Measurements from ENCODE around the gene PTPA. TPM values are rescaled to one million over a fixed set of nuclear protein-coding genes. Genes with fewer than 3 reads are reported as not detected.

PTPA gene
- total and polyA plus RNA-seq, 9 of the 15 experiments (the other 6 are each of a cell fraction or from before 2014, with no cell fraction given) = 1.7 to 121 (median 72.6) TPM

DNA sequence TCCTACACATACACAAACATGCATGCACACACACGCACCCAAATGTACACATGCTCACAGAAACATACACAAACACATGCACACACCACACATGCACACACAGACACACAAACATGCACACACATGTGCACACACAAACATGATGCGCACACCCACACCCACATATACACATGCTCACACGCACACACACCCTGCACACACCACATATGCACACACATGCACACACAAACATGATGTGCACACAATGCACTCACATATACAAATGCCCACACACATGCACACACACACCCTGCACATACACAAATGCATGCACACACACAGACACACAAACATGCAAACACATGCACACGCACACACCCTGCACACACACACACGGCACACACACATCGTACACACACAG, 74.2 kb downstream of the PTPA start (continued):
- TF ChIP-seq CAMTA2 (CRISPR knock-in tag; conservative IDR thresholded peaks at IDR 0.05) (no peak), SMC3 (conservative IDR thresholded peaks at IDR 0.05; ENCODE audit: insufficient read depth, low read depth, low read length) (no peak), ADNP (tag; IDR thresholded peaks at IDR 0.05) (no peak), HDAC1 (IDR thresholded peaks at IDR 0.05) (0 out of 4 replicates have a peak, but pooled peaks of 1 of the 2 experiments have one; percentile 19), CBFA2T3 (IDR thresholded peaks at IDR 0.05) (peak; percentile 29), RBM22 (IDR thresholded peaks at IDR 0.05; ENCODE audit: low read depth, low read length, poor library complexity, severe bottlenecking) (no peak), JUND (IDR thresholded peaks at IDR 0.05; ENCODE audit: borderline replicate concordance, low read depth, low read length) (no peak), JUND (tag; IDR thresholded peaks at IDR 0.05; ENCODE audit: borderline replicate concordance, low read depth, low read length) (no peak), PTBP1 (IDR thresholded peaks at IDR 0.05; ENCODE audit: low read depth, low read length) (no peak), KDM1A (IDR thresholded peaks at IDR 0.05) (peak in 1 of 2 experiments; percentile 98; a peak in 2 of 4 replicates), TSC22D4 (tag; IDR thresholded peaks at IDR 0.05) (peak; percentile 90), GTF2A2 (tag; IDR thresholded peaks at IDR 0.05) (no peak), CBX3 (IDR thresholded peaks at IDR 0.05; ENCODE audit: borderline replicate concordance in 1 of 2, low read length in 2 of 2) (no peak), BDP1 (IDR thresholded peaks at IDR 0.05; ENCODE audit: insufficient read depth, insufficient read length) (no peak), ETV1 (tag; conservative IDR thresholded peaks at IDR 0.05; ENCODE audit: low read depth) (no peak), SRF (CRISPR knock-in tag; IDR thresholded peaks at IDR 0.05) (no peak), NBN (IDR thresholded peaks at IDR 0.05; ENCODE audit: low read depth) (no peak), FOXJ3 (CRISPR knock-in tag; IDR thresholded peaks at IDR 0.05) (no peak), DIDO1 (tag; IDR thresholded peaks at IDR 0.05; ENCODE audit: low read depth) (no peak), KLF10 (CRISPR knock-in tag; IDR thresholded peaks at IDR 0.05) (no peak), SMARCA5 (IDR thresholded peaks at IDR 0.05) (0 out of 2 replicates have a peak, but pooled peaks have one; percentile 16)
- TF ChIP-seq, protein P1, sequence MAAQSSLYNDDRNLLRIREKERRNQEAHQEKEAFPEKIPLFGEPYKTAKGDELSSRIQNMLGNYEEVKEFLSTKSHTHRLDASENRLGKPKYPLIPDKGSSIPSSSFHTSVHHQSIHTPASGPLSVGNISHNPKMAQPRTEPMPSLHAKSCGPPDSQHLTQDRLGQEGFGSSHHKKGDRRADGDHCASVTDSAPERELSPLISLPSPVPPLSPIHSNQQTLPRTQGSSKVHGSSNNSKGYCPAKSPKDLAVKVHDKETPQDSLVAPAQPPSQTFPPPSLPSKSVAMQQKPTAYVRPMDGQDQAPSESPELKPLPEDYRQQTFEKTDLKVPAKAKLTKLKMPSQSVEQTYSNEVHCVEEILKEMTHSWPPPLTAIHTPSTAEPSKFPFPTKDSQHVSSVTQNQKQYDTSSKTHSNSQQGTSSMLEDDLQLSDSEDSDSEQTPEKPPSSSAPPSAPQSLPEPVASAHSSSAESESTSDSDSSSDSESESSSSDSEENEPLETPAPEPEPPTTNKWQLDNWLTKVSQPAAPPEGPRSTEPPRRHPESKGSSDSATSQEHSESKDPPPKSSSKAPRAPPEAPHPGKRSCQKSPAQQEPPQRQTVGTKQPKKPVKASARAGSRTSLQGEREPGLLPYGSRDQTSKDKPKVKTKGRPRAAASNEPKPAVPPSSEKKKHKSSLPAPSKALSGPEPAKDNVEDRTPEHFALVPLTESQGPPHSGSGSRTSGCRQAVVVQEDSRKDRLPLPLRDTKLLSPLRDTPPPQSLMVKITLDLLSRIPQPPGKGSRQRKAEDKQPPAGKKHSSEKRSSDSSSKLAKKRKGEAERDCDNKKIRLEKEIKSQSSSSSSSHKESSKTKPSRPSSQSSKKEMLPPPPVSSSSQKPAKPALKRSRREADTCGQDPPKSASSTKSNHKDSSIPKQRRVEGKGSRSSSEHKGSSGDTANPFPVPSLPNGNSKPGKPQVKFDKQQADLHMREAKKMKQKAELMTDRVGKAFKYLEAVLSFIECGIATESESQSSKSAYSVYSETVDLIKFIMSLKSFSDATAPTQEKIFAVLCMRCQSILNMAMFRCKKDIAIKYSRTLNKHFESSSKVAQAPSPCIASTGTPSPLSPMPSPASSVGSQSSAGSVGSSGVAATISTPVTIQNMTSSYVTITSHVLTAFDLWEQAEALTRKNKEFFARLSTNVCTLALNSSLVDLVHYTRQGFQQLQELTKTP (IDR thresholded peaks at IDR 0.05; ENCODE audit: low read depth in 1 of 2, partially characterized antibody in 2 of 2) = peak in 1 of 2 experiments; percentile 21
- TF ChIP-seq, protein P2, sequence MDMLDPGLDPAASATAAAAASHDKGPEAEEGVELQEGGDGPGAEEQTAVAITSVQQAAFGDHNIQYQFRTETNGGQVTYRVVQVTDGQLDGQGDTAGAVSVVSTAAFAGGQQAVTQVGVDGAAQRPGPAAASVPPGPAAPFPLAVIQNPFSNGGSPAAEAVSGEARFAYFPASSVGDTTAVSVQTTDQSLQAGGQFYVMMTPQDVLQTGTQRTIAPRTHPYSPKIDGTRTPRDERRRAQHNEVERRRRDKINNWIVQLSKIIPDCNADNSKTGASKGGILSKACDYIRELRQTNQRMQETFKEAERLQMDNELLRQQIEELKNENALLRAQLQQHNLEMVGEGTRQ (CRISPR knock-in tag; IDR thresholded peaks at IDR 0.05) = no peak
- TF ChIP-seq, protein P3, sequence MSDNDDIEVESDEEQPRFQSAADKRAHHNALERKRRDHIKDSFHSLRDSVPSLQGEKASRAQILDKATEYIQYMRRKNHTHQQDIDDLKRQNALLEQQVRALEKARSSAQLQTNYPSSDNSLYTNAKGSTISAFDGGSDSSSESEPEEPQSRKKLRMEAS (CRISPR knock-in tag; IDR thresholded peaks at IDR 0.05) = peak; percentile 55; the same call in 1 of the 2 replicates
- TF ChIP-seq, protein P4, sequence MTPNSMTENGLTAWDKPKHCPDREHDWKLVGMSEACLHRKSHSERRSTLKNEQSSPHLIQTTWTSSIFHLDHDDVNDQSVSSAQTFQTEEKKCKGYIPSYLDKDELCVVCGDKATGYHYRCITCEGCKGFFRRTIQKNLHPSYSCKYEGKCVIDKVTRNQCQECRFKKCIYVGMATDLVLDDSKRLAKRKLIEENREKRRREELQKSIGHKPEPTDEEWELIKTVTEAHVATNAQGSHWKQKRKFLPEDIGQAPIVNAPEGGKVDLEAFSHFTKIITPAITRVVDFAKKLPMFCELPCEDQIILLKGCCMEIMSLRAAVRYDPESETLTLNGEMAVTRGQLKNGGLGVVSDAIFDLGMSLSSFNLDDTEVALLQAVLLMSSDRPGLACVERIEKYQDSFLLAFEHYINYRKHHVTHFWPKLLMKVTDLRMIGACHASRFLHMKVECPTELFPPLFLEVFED (CRISPR knock-in tag; conservative IDR thresholded peaks at IDR 0.05) = 0 out of 2 replicates have a peak, but pooled peaks have one; percentile 16
